ENCODE results near the gene FLT3.

- TF ChIP-seq, protein P1, sequence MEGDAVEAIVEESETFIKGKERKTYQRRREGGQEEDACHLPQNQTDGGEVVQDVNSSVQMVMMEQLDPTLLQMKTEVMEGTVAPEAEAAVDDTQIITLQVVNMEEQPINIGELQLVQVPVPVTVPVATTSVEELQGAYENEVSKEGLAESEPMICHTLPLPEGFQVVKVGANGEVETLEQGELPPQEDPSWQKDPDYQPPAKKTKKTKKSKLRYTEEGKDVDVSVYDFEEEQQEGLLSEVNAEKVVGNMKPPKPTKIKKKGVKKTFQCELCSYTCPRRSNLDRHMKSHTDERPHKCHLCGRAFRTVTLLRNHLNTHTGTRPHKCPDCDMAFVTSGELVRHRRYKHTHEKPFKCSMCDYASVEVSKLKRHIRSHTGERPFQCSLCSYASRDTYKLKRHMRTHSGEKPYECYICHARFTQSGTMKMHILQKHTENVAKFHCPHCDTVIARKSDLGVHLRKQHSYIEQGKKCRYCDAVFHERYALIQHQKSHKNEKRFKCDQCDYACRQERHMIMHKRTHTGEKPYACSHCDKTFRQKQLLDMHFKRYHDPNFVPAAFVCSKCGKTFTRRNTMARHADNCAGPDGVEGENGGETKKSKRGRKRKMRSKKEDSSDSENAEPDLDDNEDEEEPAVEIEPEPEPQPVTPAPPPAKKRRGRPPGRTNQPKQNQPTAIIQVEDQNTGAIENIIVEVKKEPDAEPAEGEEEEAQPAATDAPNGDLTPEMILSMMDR (IDR thresholded peaks at IDR 0.05): no peak
- no peak for TF ChIP-seq POLR2A (IDR thresholded peaks at IDR 0.05)
- no peak for TF ChIP-seq POLR2AphosphoS5 (IDR thresholded peaks at IDR 0.05)
These were observed 88.0 kb downstream of the FLT3 start for GRCh38 chr13:28012383-28012782.
